Measurements from ENCODE around the gene GARRE1. TPM values are rescaled to one million over a fixed set of nuclear protein-coding genes. Genes with fewer than 3 reads are reported as not detected.
A peak's percentile ranks its signal among the peaks of the same experiment; 100 is the strongest.
"Not testable (repeated sequence)": the region's sequence is repeated elsewhere in the genome, so short reads cannot be mapped to it uniquely, and the experiment has no call there.

Gene GARRE1
- total RNA-seq, 2 experiments from 2014 or later, result 17.7 to 19.4 TPM

GRCh38 chr19:34276614-34277013 is 22.3 kb downstream of the GARRE1 start:
- ATAC-seq (ENCODE audit: low read depth) (no peak), DNase-seq (no peak)
- Mint-ChIP-seq H3K9me3 (no peaks in the 10 kb centered on the region), H3K4me3 (no peak overlapping the region), H3K27ac (no peak overlapping the region), H3K27me3 (no peaks in the 10 kb centered on the region), H3K36me3 (peaks cover 10% of the 10 kb centered on the region), H3K4me1 (peaks cover 9% of the 10 kb centered on the region)
- POLR2A ChIA-PET, result no interaction called here

GRCh38 chr19:34277244-34277643 is 22.9 kb downstream of the GARRE1 start:
- H3K4me1 Mint-ChIP-seq, result peaks cover 7% of the 10 kb centered on the region
- DNase-seq (no peak), ATAC-seq (ENCODE audit: low read depth) (no peak)
- POLR2A ChIA-PET, result no interaction called here
- no peak overlapping the region for H3K27ac Mint-ChIP-seq
- no peak overlapping the region for H3K4me3 Mint-ChIP-seq
- no peaks in the 10 kb centered on the region for H3K27me3 Mint-ChIP-seq
- H3K9me3 Mint-ChIP-seq, result no peaks in the 10 kb centered on the region
- peaks cover 9% of the 10 kb centered on the region for H3K36me3 Mint-ChIP-seq

GRCh38 chr19:34278783-34279182 is 24.4 kb downstream of the GARRE1 start:
- peaks cover 8% of the 10 kb centered on the region for H3K4me1 Mint-ChIP-seq
- no peaks in the 10 kb centered on the region for H3K27me3 Mint-ChIP-seq
- peaks cover 8% of the 10 kb centered on the region for H3K36me3 Mint-ChIP-seq
- H3K27ac Mint-ChIP-seq, result no peak overlapping the region
- ATAC-seq (ENCODE audit: low read depth) (no peak), DNase-seq (no peak)
- H3K4me3 Mint-ChIP-seq, result no peak overlapping the region
- POLR2A ChIA-PET, result no interaction called here
- no peaks in the 10 kb centered on the region for H3K9me3 Mint-ChIP-seq

- H3K4me1 Mint-ChIP-seq; H3K27me3 Mint-ChIP-seq; H3K27ac Mint-ChIP-seq; ATAC-seq (ENCODE audit: low read depth); POLR2A ChIA-PET; DNase-seq; H3K36me3 Mint-ChIP-seq; H3K4me3 Mint-ChIP-seq; H3K9me3 Mint-ChIP-seq: not testable (repeated sequence)
Measured at GRCh38 chr19:34281444-34281843, 27.1 kb downstream of the GARRE1 start.

- Mint-ChIP-seq H3K36me3 (peaks cover 4% of the 10 kb centered on the region), H3K4me3 (no peak overlapping the region), H3K27ac (no peak overlapping the region), H3K9me3 (peaks cover 2% of the 10 kb centered on the region), H3K4me1 (peaks cover 4% of the 10 kb centered on the region), H3K27me3 (no peaks in the 10 kb centered on the region)
- POLR2A ChIA-PET, result no interaction called here
- no peak for DNase-seq
- no peak for ATAC-seq (ENCODE audit: low read depth)
Measured at GRCh38 chr19:34282611-34283519, 28.5 kb downstream of the GARRE1 start.

GRCh38 chr19:34284505-34284904 is 30.2 kb downstream of the GARRE1 start:
- DNase-seq, result no peak
- POLR2A ChIA-PET, result no interaction called here
- H3K27ac Mint-ChIP-seq, result no peak overlapping the region
- H3K9me3 Mint-ChIP-seq, result peaks cover 2% of the 10 kb centered on the region
- no peak overlapping the region for H3K4me3 Mint-ChIP-seq
- H3K36me3 Mint-ChIP-seq, result peaks cover 4% of the 10 kb centered on the region
- no peaks in the 10 kb centered on the region for H3K27me3 Mint-ChIP-seq
- H3K4me1 Mint-ChIP-seq, result peaks cover 13% of the 10 kb centered on the region
- no peak for ATAC-seq (ENCODE audit: low read depth)

GRCh38 chr19:34287662-34288140 is 33.3 kb downstream of the GARRE1 start:
- Mint-ChIP-seq H3K4me3 (no peak overlapping the region), H3K27ac (peak overlapping the region; percentile 34), H3K36me3 (no peaks in the 10 kb centered on the region), H3K4me1 (peaks cover 13% of the 10 kb centered on the region), H3K27me3 (no peaks in the 10 kb centered on the region), H3K9me3 (peaks cover 2% of the 10 kb centered on the region)
- POLR2A ChIA-PET, result no interaction called here
- DNase-seq (no peak), ATAC-seq (ENCODE audit: low read depth) (no peak)

GRCh38 chr19:34288381-34288780 is 34.0 kb downstream of the GARRE1 start:
- H3K27me3 Mint-ChIP-seq, result no peaks in the 10 kb centered on the region
- DNase-seq (no peak), ATAC-seq (ENCODE audit: low read depth) (no peak)
- H3K36me3 Mint-ChIP-seq, result no peaks in the 10 kb centered on the region
- peak overlapping the region; percentile 19 for H3K27ac Mint-ChIP-seq
- POLR2A ChIA-PET, result no interaction called here
- peaks cover 2% of the 10 kb centered on the region for H3K9me3 Mint-ChIP-seq
- H3K4me3 Mint-ChIP-seq, result peak overlapping the region; percentile 30
- peaks cover 11% of the 10 kb centered on the region for H3K4me1 Mint-ChIP-seq

GRCh38 chr19:34291235-34291634 is 36.9 kb downstream of the GARRE1 start:
- no peak overlapping the region for H3K27ac Mint-ChIP-seq
- H3K27me3 Mint-ChIP-seq, result no peaks in the 10 kb centered on the region
- ATAC-seq (ENCODE audit: low read depth) (no peak), DNase-seq (no peak)
- no peaks in the 10 kb centered on the region for H3K36me3 Mint-ChIP-seq
- H3K9me3 Mint-ChIP-seq, result peaks cover 2% of the 10 kb centered on the region
- no peak overlapping the region for H3K4me3 Mint-ChIP-seq
- POLR2A ChIA-PET, result no interaction called here
- H3K4me1 Mint-ChIP-seq, result peaks cover 10% of the 10 kb centered on the region

GRCh38 chr19:34295103-34295502 is 40.7 kb downstream of the GARRE1 start:
- H3K27ac Mint-ChIP-seq, result no peak overlapping the region
- H3K4me3 Mint-ChIP-seq, result no peak overlapping the region
- no peaks in the 10 kb centered on the region for H3K36me3 Mint-ChIP-seq
- H3K27me3 Mint-ChIP-seq, result no peaks in the 10 kb centered on the region
- no peaks in the 10 kb centered on the region for H3K9me3 Mint-ChIP-seq
- POLR2A ChIA-PET, result no interaction called here
- ATAC-seq (ENCODE audit: low read depth) (no peak), DNase-seq (no peak)
- no peaks in the 10 kb centered on the region for H3K4me1 Mint-ChIP-seq

- POLR2A ChIA-PET, result no interaction called here
- no peaks in the 10 kb centered on the region for H3K9me3 Mint-ChIP-seq
- H3K27me3 Mint-ChIP-seq, result no peaks in the 10 kb centered on the region
- DNase-seq, result no peak
- ATAC-seq (ENCODE audit: low read depth), result no peak
- H3K27ac Mint-ChIP-seq, result no peak overlapping the region
- peaks cover 5% of the 10 kb centered on the region for H3K36me3 Mint-ChIP-seq
- H3K4me3 Mint-ChIP-seq, result no peak overlapping the region
- no peaks in the 10 kb centered on the region for H3K4me1 Mint-ChIP-seq
Measured at GRCh38 chr19:34298891-34299520, 44.7 kb downstream of the GARRE1 start.

GRCh38 chr19:34299576-34299975 is 45.2 kb downstream of the GARRE1 start:
- no peaks in the 10 kb centered on the region for H3K4me1 Mint-ChIP-seq
- DNase-seq, result no peak

GRCh38 chr19:34300380-34300779 is 46.0 kb downstream of the GARRE1 start:
- Mint-ChIP-seq H3K4me1 (no peaks in the 10 kb centered on the region), H3K36me3 (peaks cover 8% of the 10 kb centered on the region), H3K9me3 (no peaks in the 10 kb centered on the region), H3K4me3 (no peak overlapping the region), H3K27me3 (no peaks in the 10 kb centered on the region), H3K27ac (no peak overlapping the region)
- ATAC-seq (ENCODE audit: low read depth) (no peak), DNase-seq (no peak)
- POLR2A ChIA-PET, result no interaction called here

More at GRCh38 chr19:34299576-34299975, 45.2 kb downstream of the GARRE1 start:
- POLR2A ChIA-PET, result no interaction called here
- no peak overlapping the region for H3K4me3 Mint-ChIP-seq
- H3K27ac Mint-ChIP-seq, result no peak overlapping the region
- H3K9me3 Mint-ChIP-seq, result no peaks in the 10 kb centered on the region
- H3K27me3 Mint-ChIP-seq, result no peaks in the 10 kb centered on the region
- H3K36me3 Mint-ChIP-seq, result peaks cover 5% of the 10 kb centered on the region
- ATAC-seq (ENCODE audit: low read depth), result no peak

- H3K4me3 Mint-ChIP-seq, result no peak overlapping the region
- no peaks in the 10 kb centered on the region for H3K27me3 Mint-ChIP-seq
- no peaks in the 10 kb centered on the region for H3K4me1 Mint-ChIP-seq
- DNase-seq (no peak), ATAC-seq (ENCODE audit: low read depth) (no peak)
- H3K36me3 Mint-ChIP-seq, result peaks cover 11% of the 10 kb centered on the region
- no peaks in the 10 kb centered on the region for H3K9me3 Mint-ChIP-seq
- no peak overlapping the region for H3K27ac Mint-ChIP-seq
- POLR2A ChIA-PET, result no interaction called here
Measured at GRCh38 chr19:34300962-34301361, 46.6 kb downstream of the GARRE1 start.
